ENCODE measurements around the gene UTP25.

GRCh38 chr1:209866201-209866600, 38.4 kb downstream of the UTP25 start:
- TF ChIP-seq POLR2AphosphoS5 (IDR thresholded peaks at IDR 0.05): no peak
- no peak for TF ChIP-seq POLR2A (IDR thresholded peaks at IDR 0.05)
- TF ChIP-seq CTCF (IDR thresholded peaks at IDR 0.05): no peak

Measured in stomach (tissue), 4 donors.